Naive thymus-derived CD4-positive, alpha-beta T cell (primary cell): ENCODE measurements around the gene NSRP1. TPM values are rescaled to one million over a fixed set of nuclear protein-coding genes. Genes with fewer than 3 reads are reported as not detected.
"Not testable (repeated sequence)": the region's sequence is repeated elsewhere in the genome, so short reads cannot be mapped to it uniquely, and the experiment has no call there.

Experiments used
- ATAC-seq: fragments of 150-1000 bp; cut with Tn5 transposase; 2 replicates; pipeline ENCODE4 v1.10.0; 2021; ENCODE audit warnings: mild to moderate bottlenecking, moderate library complexity
- CTCF ChIA-PET: fragments of 350-600 bp; sonication (Branson Sonifier 250); formaldehyde crosslinking; loops from one replicate; lab custom pipeline; 2021; ENCODE audit warnings: antibody characterized with exemption; lab: Charles Lee
- POLR2A ChIA-PET: fragments of 350-600 bp; sonication (Branson Sonifier 250); formaldehyde crosslinking; loops from one replicate; lab custom pipeline; 2021; ENCODE audit warnings: antibody characterized with exemption, inconsistent platforms; lab: Charles Lee
- DNase-seq, 9 donors: peaks; one replicate each; pipeline versions ENCODE4 v3.0.0 to v3.0.0-alpha.2; 2020 to 2022; ENCODE audit warnings: mixed read lengths in 1 of 9
- H3K27ac ChIP-seq: one replicate; pipeline ENCODE4 v1.7.0; 2013; ENCODE audit warnings: mild to moderate bottlenecking, low read depth, low read length, moderate library complexity
- H3K27me3 ChIP-seq, 2 donors: one replicate each; pipeline ENCODE4 v1.7.0; 2013; ENCODE audit warnings: low read length in 2 of 2, mild to moderate bottlenecking in 2 of 2, moderate library complexity in 2 of 2; ENCODE audit not compliant: control insufficient read depth in 2 of 2, insufficient read depth in 2 of 2
- H3K36me3 ChIP-seq, 3 experiments: 1 replicate in 2 of 3; 2 replicates in 1 of 3; pipeline ENCODE4 v1.7.0; 2013; ENCODE audit warnings: low read length in 3 of 3, mild to moderate bottlenecking in 3 of 3, moderate library complexity in 1 of 3; ENCODE audit not compliant: insufficient read depth in 3 of 3, control insufficient read depth in 2 of 3
- H3K4me1 ChIP-seq, 2 donors: one replicate each; pipeline ENCODE4 v1.7.0; 2013; ENCODE audit warnings: low read length in 2 of 2, mild to moderate bottlenecking in 2 of 2, moderate library complexity in 1 of 2; ENCODE audit not compliant: control insufficient read depth in 2 of 2, insufficient read depth in 2 of 2
- H3K4me3 ChIP-seq: 2 replicates; pipeline ENCODE4 v1.7.0; 2013; ENCODE audit warnings: mild to moderate bottlenecking, low read length
- H3K9me3 ChIP-seq, 3 experiments: 1 replicate in 2 of 3; 2 replicates in 1 of 3; pipeline ENCODE4 v1.7.0; 2013; ENCODE audit warnings: low read length in 3 of 3; ENCODE audit not compliant: control insufficient read depth in 2 of 3
- H3K27ac Mint-ChIP-seq, 9 donors: one replicate each; pipeline ENCODE4 v1.8.0; 2020 to 2022; ENCODE audit warnings: mixed read lengths in 9 of 9, mild to moderate bottlenecking in 8 of 9, moderate library complexity in 5 of 9, inconsistent platforms in 2 of 9
- H3K27me3 Mint-ChIP-seq, 5 donors: one replicate each; pipeline ENCODE4 v1.8.0; 2021 to 2022; ENCODE audit warnings: mixed read lengths in 5 of 5, mild to moderate bottlenecking in 1 of 5
- H3K36me3 Mint-ChIP-seq, 5 donors: one replicate each; pipeline ENCODE4 v1.8.0; 2020 to 2022; ENCODE audit warnings: mixed read lengths in 5 of 5, mild to moderate bottlenecking in 3 of 5, inconsistent platforms in 1 of 5
- H3K4me1 Mint-ChIP-seq, 7 donors: one replicate each; pipeline ENCODE4 v1.8.0; 2020 to 2022; ENCODE audit warnings: mixed read lengths in 7 of 7, mild to moderate bottlenecking in 3 of 7, inconsistent platforms in 1 of 7
- H3K4me3 Mint-ChIP-seq, 10 donors: one replicate each; pipeline ENCODE4 v1.8.0; 2020 to 2022; ENCODE audit warnings: mild to moderate bottlenecking in 10 of 10, mixed read lengths in 10 of 10, moderate library complexity in 6 of 10, inconsistent platforms in 2 of 10
- H3K9me3 Mint-ChIP-seq, 11 donors: one replicate each; pipeline ENCODE4 v1.8.0; 2020 to 2022; ENCODE audit warnings: mixed read lengths in 11 of 11, mild to moderate bottlenecking in 4 of 11, inconsistent platforms in 1 of 11, moderate library complexity in 1 of 11
- intact Hi-C, 2 donors: fragments of 100-400 bp; cut with micrococcal nuclease; formaldehyde crosslinking; loops; one replicate each; pipeline ENCODE4 v1.15.1; 2023
- polyA plus RNA-seq, 2 donors: library from polyadenylated mRNA; unstranded; fragments of 300-500 nt; fragmentation: Illumina TruSeq; gene quantifications; one replicate each; pipeline ENCODE4 v1.2.3, GENCODE V29; 2021
- total RNA-seq, 6 experiments: library from RNA in 5 of 6; stranded (reverse) in 5 of 6; gene quantifications; 1 replicate in 5 of 6; 2 replicates in 1 of 6; pipeline ENCODE4 v1.2.3 and lab custom pipeline; 2021 to 2026

The NSRP1 gene
- total and polyA plus RNA-seq, 7 experiments from 2014 or later, result 23.3 to 34.7 (median 29.3) TPM

DNA sequence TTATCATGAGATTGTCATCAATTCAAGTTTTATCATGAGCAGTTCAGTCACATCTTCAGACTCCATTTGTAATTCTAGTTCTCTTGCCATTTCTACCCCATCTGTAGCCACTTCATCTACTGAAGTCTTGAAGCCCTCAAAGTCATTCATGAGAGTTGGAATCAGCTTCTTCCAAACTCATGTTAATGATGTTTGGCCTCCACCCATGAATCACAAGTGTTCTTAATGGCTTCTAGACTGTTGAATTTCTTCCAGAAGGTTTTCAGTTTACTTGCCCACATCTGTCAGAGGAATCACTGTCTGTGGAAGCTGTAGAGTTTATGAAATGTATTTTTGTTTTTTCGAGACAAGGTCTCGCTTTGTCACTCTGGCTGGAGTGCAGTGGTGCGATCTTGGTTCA lies 16.0 kb downstream of the NSRP1 start:
- ATAC-seq, result no peak
- H3K27ac ChIP-seq, result no peak overlapping the region
- no peaks in the 10 kb centered on the region for H3K27me3 Mint-ChIP-seq
- intact Hi-C loops, result no loop called here
- H3K4me3 ChIP-seq, result no peak overlapping the region
- no peak overlapping the region for H3K27ac Mint-ChIP-seq
- H3K9me3 Mint-ChIP-seq, result no peaks in the 10 kb centered on the region
- H3K4me1 Mint-ChIP-seq, result peaks cover 2 to 39% (median 22%) of the 10 kb centered on the region in 7 donors
- no peaks in the 10 kb centered on the region for H3K9me3 ChIP-seq
- H3K36me3 ChIP-seq, result peaks cover 0 to 7% (median 0%) of the 10 kb centered on the region in 3 experiments
- no peaks in the 10 kb centered on the region for H3K4me1 ChIP-seq
- POLR2A ChIA-PET, result interaction anchor here (0.6 to 0.8 kb wide), 4 partner anchors 12 to 1251 kb away, joined by 3 to 5 read pairs (median 4); no protein-coding TSS in a partner anchor
- H3K27me3 ChIP-seq, result no peaks in the 10 kb centered on the region
- CTCF ChIA-PET, result no interaction called here
- H3K36me3 Mint-ChIP-seq, result peaks cover 0 to 27% (median 17%) of the 10 kb centered on the region in 5 donors
- no peak overlapping the region for H3K4me3 Mint-ChIP-seq
- DNase-seq, result no peak

DNA sequence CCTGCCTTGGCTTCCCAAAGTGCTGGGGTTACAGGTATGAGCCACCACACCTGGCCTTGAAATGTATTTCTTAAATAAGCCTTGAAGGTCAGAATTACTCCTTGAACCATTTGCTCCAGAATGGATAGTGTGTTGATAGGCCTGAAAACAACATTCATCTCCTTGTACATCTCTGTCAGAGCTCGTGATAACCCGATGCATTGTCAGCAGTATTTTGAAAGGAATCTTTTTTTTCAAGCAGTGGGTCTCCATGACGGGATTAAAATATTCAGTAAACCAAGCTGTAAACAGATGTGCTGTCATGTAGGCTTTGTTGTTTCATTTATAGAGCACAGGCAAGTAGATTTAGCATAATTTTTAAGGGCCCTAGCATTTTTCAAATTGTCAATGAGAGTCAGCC lies 16.6 kb downstream of the NSRP1 start:
- Mint-ChIP-seq H3K4me1 (peaks cover 6 to 45% (median 28%) of the 10 kb centered on the region in 7 donors), H3K9me3 (no peaks in the 10 kb centered on the region), H3K4me3 (no peak overlapping the region), H3K27me3 (no peaks in the 10 kb centered on the region), H3K36me3 (peaks cover 0 to 31% (median 20%) of the 10 kb centered on the region in 5 donors), H3K27ac (no peak overlapping the region)
- H3K4me1 ChIP-seq, result no peaks in the 10 kb centered on the region
- no peak overlapping the region for H3K27ac ChIP-seq
- intact Hi-C loops, result no loop called here
- no peaks in the 10 kb centered on the region for H3K27me3 ChIP-seq
- DNase-seq (no peak), ATAC-seq (no peak)
- POLR2A ChIA-PET, result interaction anchor here (0.6 to 0.8 kb wide), 3 partner anchors 33 to 1250 kb away, joined by 4 to 5 read pairs (median 4); no protein-coding TSS in a partner anchor
- H3K36me3 ChIP-seq, result peaks cover 0 to 7% (median 0%) of the 10 kb centered on the region in 3 experiments
- H3K4me3 ChIP-seq, result no peak overlapping the region
- CTCF ChIA-PET, result no interaction called here
- H3K9me3 ChIP-seq, result no peaks in the 10 kb centered on the region

DNA sequence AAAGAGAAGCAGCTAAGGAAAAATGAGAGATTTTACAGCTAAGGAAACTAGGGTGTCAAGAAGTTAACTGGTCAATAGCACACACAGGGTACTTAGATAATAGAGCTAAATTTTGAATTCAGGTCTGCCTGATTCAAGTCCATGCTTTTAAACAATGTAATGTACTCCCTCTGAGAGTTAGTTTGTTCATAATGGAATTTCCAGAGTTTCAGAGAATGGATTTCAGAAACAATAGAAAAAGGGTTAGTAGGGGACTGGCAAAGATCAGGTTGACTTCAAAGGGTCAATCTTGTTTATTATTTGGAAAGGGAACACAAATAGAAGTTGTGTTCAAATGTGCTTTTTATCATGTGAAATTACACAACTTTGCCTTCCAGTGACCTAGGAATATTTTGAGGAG lies 17.9 kb downstream of the NSRP1 start:
- Mint-ChIP-seq H3K27me3 (no peaks in the 10 kb centered on the region), H3K36me3 (peaks cover 0 to 36% (median 20%) of the 10 kb centered on the region in 5 donors), H3K4me1 (peaks cover 6 to 46% (median 36%) of the 10 kb centered on the region in 7 donors), H3K9me3 (no peaks in the 10 kb centered on the region), H3K4me3 (no peak overlapping the region), H3K27ac (no peak overlapping the region)
- Histone ChIP-seq H3K9me3 (no peaks in the 10 kb centered on the region), H3K4me1 (no peaks in the 10 kb centered on the region), H3K27ac (no peak overlapping the region), H3K36me3 (peaks cover 0 to 7% (median 0%) of the 10 kb centered on the region in 3 experiments), H3K4me3 (no peak overlapping the region), H3K27me3 (no peaks in the 10 kb centered on the region)
- POLR2A ChIA-PET, result no interaction called here
- DNase-seq (no peak), ATAC-seq (no peak)
- intact Hi-C loops, result no loop called here
- CTCF ChIA-PET, result interaction anchor here (0.6 to 1.0 kb wide), 2 partner anchors 171 to 204 kb away, joined by 3 to 4 read pairs; no protein-coding TSS in a partner anchor

DNA sequence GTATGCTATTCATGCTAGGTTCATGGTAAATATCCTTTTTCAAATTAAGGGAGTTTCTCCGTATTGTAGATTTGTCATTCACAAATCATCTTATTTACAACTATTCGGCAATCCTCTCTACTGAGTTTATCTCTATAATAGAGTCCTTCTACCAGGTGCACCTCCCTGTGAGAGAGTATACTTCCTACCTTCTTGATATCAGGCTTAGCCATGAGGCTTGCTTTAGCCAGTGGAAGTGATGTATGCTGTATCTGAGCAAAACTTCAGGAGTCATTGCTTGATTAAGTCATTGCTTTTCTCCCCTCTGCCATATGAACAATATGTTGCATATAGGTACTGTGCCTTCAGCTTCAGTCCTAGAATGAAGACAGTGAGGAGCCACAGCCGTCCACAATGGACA lies 20.5 kb downstream of the NSRP1 start:
- no peaks in the 10 kb centered on the region for H3K9me3 ChIP-seq
- no peak overlapping the region for H3K27ac ChIP-seq
- H3K27me3 ChIP-seq, result no peaks in the 10 kb centered on the region
- peaks cover 5 to 41% (median 30%) of the 10 kb centered on the region in 7 donors for H3K4me1 Mint-ChIP-seq
- intact Hi-C loops, result no loop called here
- no peaks in the 10 kb centered on the region for H3K4me1 ChIP-seq
- no peaks in the 10 kb centered on the region for H3K9me3 Mint-ChIP-seq
- H3K27ac Mint-ChIP-seq, result peak overlapping the region in 2 of 9 donors; percentile 25 to 55
- no peak overlapping the region for H3K4me3 ChIP-seq
- ChIA-PET CTCF (interaction anchor here (0.8 kb wide), 1 partner anchor 25 kb away, joined by 3 read pairs; no protein-coding TSS in a partner anchor), POLR2A (no interaction called here)
- ATAC-seq (no peak), DNase-seq (no peak)
- no peak overlapping the region for H3K4me3 Mint-ChIP-seq
- H3K36me3 Mint-ChIP-seq, result peaks cover 0 to 30% (median 17%) of the 10 kb centered on the region in 5 donors
- H3K27me3 Mint-ChIP-seq, result no peaks in the 10 kb centered on the region
- peaks cover 0 to 3% (median 0%) of the 10 kb centered on the region in 3 experiments for H3K36me3 ChIP-seq

DNA sequence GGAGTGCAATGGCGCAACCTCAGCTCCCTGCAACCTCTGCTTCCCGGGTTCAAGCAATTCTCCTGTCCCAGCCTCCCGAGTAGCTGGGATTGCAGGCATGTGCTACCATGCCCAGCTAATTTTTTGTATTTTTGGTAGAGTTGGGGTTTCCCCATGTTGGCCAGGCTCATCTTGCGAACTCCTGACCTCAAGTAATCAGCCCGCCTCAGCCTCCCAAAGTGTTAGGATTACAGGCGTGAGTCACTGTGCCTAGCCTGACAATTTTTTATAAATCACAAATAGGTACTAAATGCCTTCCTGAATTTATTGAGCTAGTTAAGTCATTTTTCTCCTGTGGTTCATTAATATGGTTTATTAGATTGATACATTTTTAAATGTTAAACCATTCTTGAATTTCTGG lies 31.2 kb downstream of the NSRP1 start:
- H3K27me3 ChIP-seq, H3K36me3 ChIP-seq, H3K27ac ChIP-seq, H3K9me3 Mint-ChIP-seq, ATAC-seq, DNase-seq, intact Hi-C loops, H3K9me3 ChIP-seq, H3K4me3 ChIP-seq, H3K4me1 ChIP-seq, H3K27me3 Mint-ChIP-seq, H3K4me3 Mint-ChIP-seq: not testable (repeated sequence)
- H3K4me1 Mint-ChIP-seq, result peaks cover 8 to 40% (median 27%) of the 10 kb centered on the region in 7 donors
- ChIA-PET POLR2A (interaction anchor here (0.6 kb wide), 2 partner anchors 306 to 340 kb away, joined by 3 to 4 read pairs; no protein-coding TSS in a partner anchor), CTCF (interaction anchor here (0.7 to 1.3 kb wide), 2 partner anchors 8 to 193 kb away, joined by 3 read pairs; no protein-coding TSS in a partner anchor)
- H3K27ac Mint-ChIP-seq, result peak overlapping the region in 1 of 9 donors; percentile 18
- peaks cover 0 to 23% (median 10%) of the 10 kb centered on the region in 5 donors for H3K36me3 Mint-ChIP-seq

DNA sequence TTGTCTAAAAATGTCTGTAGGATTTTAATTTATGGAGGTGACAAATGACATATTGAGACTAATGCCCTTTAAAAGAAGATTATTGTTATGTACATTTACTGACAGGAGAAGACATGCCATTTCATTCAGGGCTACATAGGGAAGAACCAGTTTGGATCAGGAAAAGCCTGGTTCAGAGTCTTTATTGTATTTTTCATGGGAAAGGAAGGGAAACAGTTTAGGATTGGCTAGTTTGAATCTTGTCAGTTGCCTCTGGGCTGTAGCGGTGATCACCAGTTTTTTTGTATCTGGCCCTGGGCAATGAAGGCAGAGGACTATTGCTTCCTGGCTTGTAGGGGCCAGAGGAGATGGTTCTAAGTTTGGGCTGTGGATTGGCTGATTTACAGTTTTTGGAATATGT lies 31.8 kb downstream of the NSRP1 start:
- Mint-ChIP-seq H3K27me3 (no peaks in the 10 kb centered on the region), H3K9me3 (peaks cover 0 to 2% (median 0%) of the 10 kb centered on the region in 11 donors), H3K27ac (peak overlapping the region in 3 of 9 donors; percentile 18 to 41 (median 19)), H3K4me1 (peaks cover 5 to 38% (median 27%) of the 10 kb centered on the region in 7 donors), H3K36me3 (peaks cover 0 to 24% (median 11%) of the 10 kb centered on the region in 5 donors), H3K4me3 (no peak overlapping the region)
- ATAC-seq (no peak), DNase-seq (no peak)
- Histone ChIP-seq H3K27ac (no peak overlapping the region), H3K4me1 (no peaks in the 10 kb centered on the region), H3K4me3 (no peak overlapping the region), H3K27me3 (no peaks in the 10 kb centered on the region), H3K9me3 (no peaks in the 10 kb centered on the region), H3K36me3 (no peaks in the 10 kb centered on the region)
- intact Hi-C loops, result no loop called here
- CTCF ChIA-PET, result interaction anchor here (1.3 kb wide), 1 partner anchor 193 kb away, joined by 3 read pairs; no protein-coding TSS in a partner anchor
- POLR2A ChIA-PET, result interaction anchor here (0.6 kb wide), 1 partner anchor 306 kb away, joined by 4 read pairs; no protein-coding TSS in a partner anchor
